WTC11 (cell line): Measurements from ENCODE around the gene CGB8. TPM values are rescaled to one million over a fixed set of nuclear protein-coding genes. Genes with fewer than 3 reads are reported as not detected.

Experiments used
- ATAC-seq: fragments of 200-7000 bp; cut with Tn5 transposase; 2 replicates; pipeline ENCODE4 v1.10.0; 2021; ENCODE audit warnings: mild to moderate bottlenecking, moderate library complexity
- CTCF ChIA-PET: fragments of 300-600 bp; sonication (Branson Sonifier 250); formaldehyde crosslinking; loops from one replicate; lab custom pipeline; 2021; ENCODE audit warnings: antibody characterized with exemption; lab: Charles Lee
- POLR2A ChIA-PET: fragments of 350-600 bp; sonication (Branson Sonifier 250); formaldehyde crosslinking; loops from one replicate; lab custom pipeline; 2021; ENCODE audit warnings: antibody characterized with exemption; lab: Charles Lee
- DNase-seq: peaks from one replicate; pipeline ENCODE4 v3.0.0; 2021; ENCODE audit warnings: low spot score
- H3K27ac Mint-ChIP-seq: 2 replicates; pipeline ENCODE4 v1.8.0; 2021; ENCODE audit warnings: mixed read lengths
- H3K27me3 Mint-ChIP-seq: 2 replicates; pipeline ENCODE4 v1.8.0; 2021; ENCODE audit warnings: low read depth, mild to moderate bottlenecking, moderate library complexity, mixed read lengths
- H3K36me3 Mint-ChIP-seq: 2 replicates; pipeline ENCODE4 v1.8.0; 2021; ENCODE audit warnings: mixed read lengths
- H3K4me1 Mint-ChIP-seq: 2 replicates; pipeline ENCODE4 v1.8.0; 2022; ENCODE audit warnings: mixed read lengths
- H3K4me3 Mint-ChIP-seq: 2 replicates; pipeline ENCODE4 v1.8.0; 2021; ENCODE audit warnings: mild to moderate bottlenecking, moderate library complexity, mixed read lengths
- H3K9me3 Mint-ChIP-seq: 2 replicates; pipeline ENCODE4 v1.8.0; 2021; ENCODE audit warnings: mixed read lengths
- ATF2 ChIP-seq: sonication (generic); formaldehyde crosslinking; IDR thresholded peaks from 2 replicates; pipeline ENCODE4 v1.8.1; 2022; ENCODE audit warnings: low read depth, missing genetic modification reagents, borderline replicate concordance
- E2F4 ChIP-seq: sonication (generic); formaldehyde crosslinking; IDR thresholded peaks from 2 replicates; pipeline ENCODE4 v1.8.1; 2022; ENCODE audit warnings: low read depth, mild to moderate bottlenecking, moderate library complexity, missing genetic modification reagents, borderline replicate concordance
- E2F5 ChIP-seq: sonication (generic); formaldehyde crosslinking; IDR thresholded peaks from 2 replicates; pipeline ENCODE4 v1.8.1; 2022; ENCODE audit warnings: mild to moderate bottlenecking, moderate library complexity, missing genetic modification reagents
- ETV6 ChIP-seq: sonication (generic); formaldehyde crosslinking; IDR thresholded peaks from 2 replicates; pipeline ENCODE4 v1.8.1; 2022; ENCODE audit warnings: mild to moderate bottlenecking, missing genetic modification reagents
- FOXP1 ChIP-seq: sonication (generic); formaldehyde crosslinking; IDR thresholded peaks from 2 replicates; pipeline ENCODE4 v1.8.0; 2022; ENCODE audit warnings: missing genetic modification reagents, mild to moderate bottlenecking, moderate library complexity, borderline replicate concordance
- FOXP4 ChIP-seq: sonication (generic); formaldehyde crosslinking; IDR thresholded peaks from 2 replicates; pipeline ENCODE4 v1.8.0; 2022; ENCODE audit warnings: mild to moderate bottlenecking, missing genetic modification reagents
- IRF1 ChIP-seq: sonication (generic); formaldehyde crosslinking; IDR thresholded peaks from 2 replicates; pipeline ENCODE4 v1.8.0; 2023; ENCODE audit warnings: missing genetic modification reagents
- IRF2 ChIP-seq: sonication (generic); formaldehyde crosslinking; IDR thresholded peaks from 2 replicates; pipeline ENCODE4 v1.8.0; 2022; ENCODE audit warnings: low read depth, missing genetic modification reagents, borderline replicate concordance
- MAX ChIP-seq: sonication (generic); formaldehyde crosslinking; IDR thresholded peaks from 2 replicates; pipeline ENCODE4 v1.8.0; 2022; ENCODE audit warnings: mild to moderate bottlenecking, missing genetic modification reagents
- MLX ChIP-seq: sonication (generic); formaldehyde crosslinking; IDR thresholded peaks from 2 replicates; pipeline ENCODE4 v1.8.1; 2023; ENCODE audit warnings: mild to moderate bottlenecking, missing genetic modification reagents, moderate library complexity
- MXD4 ChIP-seq: fragments of 250-450 bp; sonication (Bioruptor Pico); IDR thresholded peaks from 2 replicates; pipeline ENCODE4 v1.8.0; 2021; ENCODE audit warnings: mild to moderate bottlenecking, moderate library complexity, borderline replicate concordance
- NFE2L1 ChIP-seq: sonication (generic); formaldehyde crosslinking; IDR thresholded peaks from 2 replicates; pipeline ENCODE4 v1.8.1; 2023; ENCODE audit warnings: missing genetic modification reagents
- OVOL2 ChIP-seq: fragments of 250-450 bp; sonication (Bioruptor Pico); IDR thresholded peaks from 2 replicates; pipeline ENCODE4 v1.9.0; 2021; ENCODE audit warnings: mild to moderate bottlenecking, borderline replicate concordance
- SMAD4 ChIP-seq: sonication (generic); formaldehyde crosslinking; IDR thresholded peaks from 2 replicates; pipeline ENCODE4 v1.8.0; 2022; ENCODE audit warnings: mild to moderate bottlenecking, missing genetic modification reagents
- SP1 ChIP-seq: sonication (generic); formaldehyde crosslinking; conservative IDR thresholded peaks from 2 replicates; pipeline ENCODE4 v1.8.1; 2022; ENCODE audit warnings: missing genetic modification reagents
- TCF7 ChIP-seq: sonication (generic); formaldehyde crosslinking; IDR thresholded peaks from 2 replicates; pipeline ENCODE4 v1.8.0; 2022; ENCODE audit warnings: mild to moderate bottlenecking, low read depth, missing genetic modification reagents, moderate library complexity
- TEAD4 ChIP-seq: sonication (generic); formaldehyde crosslinking; IDR thresholded peaks from 2 replicates; pipeline ENCODE4 v1.8.0; 2022; ENCODE audit warnings: mild to moderate bottlenecking, missing genetic modification reagents
- USF1 ChIP-seq: sonication (generic); formaldehyde crosslinking; IDR thresholded peaks from 2 replicates; pipeline ENCODE4 v1.8.0; 2022; ENCODE audit warnings: mild to moderate bottlenecking, missing genetic modification reagents
- ZMAT4 ChIP-seq: fragments of 250-450 bp; sonication (Bioruptor Pico); IDR thresholded peaks from 2 replicates; pipeline ENCODE4 v1.9.0; 2021; ENCODE audit warnings: mild to moderate bottlenecking
- ZNF263 ChIP-seq: sonication (generic); formaldehyde crosslinking; IDR thresholded peaks from 2 replicates; pipeline ENCODE4 v1.8.1; 2022; ENCODE audit warnings: low read depth, mild to moderate bottlenecking, moderate library complexity, missing genetic modification reagents
- total RNA-seq: library from RNA; stranded (reverse); gene quantifications from 3 replicates; pipeline ENCODE4 v1.2.3, GENCODE V29; 2021

CGB8 gene
- total RNA-seq, 1 experiment from 2014 or later, result 0.31 TPM

GRCh38 chr19:49070416-49070815 is 21.5 kb upstream of the CGB8 start:
- H3K36me3 Mint-ChIP-seq, result no peaks in the 10 kb centered on the region; the same call in 1 of the 2 replicates
- no peak for ATAC-seq
- TF ChIP-seq USF1 (CRISPR knock-in tag) (no peak), ATF2 (CRISPR knock-in tag) (no peak), SMAD4 (CRISPR knock-in tag) (no peak), MAX (CRISPR knock-in tag) (no peak), ZNF263 (CRISPR knock-in tag) (no peak), E2F5 (CRISPR knock-in tag) (no peak), TEAD4 (CRISPR knock-in tag) (no peak), FOXP4 (CRISPR knock-in tag) (no peak), ZMAT4 (no peak), MXD4 (no peak), OVOL2 (CRISPR knock-in tag) (no peak), TCF7 (CRISPR knock-in tag) (no peak)
- TF ChIP-seq, all 79 proteins: peak for 0
- no peak for DNase-seq
- Mint-ChIP-seq H3K4me3 (no peak overlapping the region), H3K4me1 (peaks cover 28% of the 10 kb centered on the region), H3K27me3 (peaks cover 95% of the 10 kb centered on the region), H3K9me3 (peaks cover 8% of the 10 kb centered on the region), H3K27ac (no peak overlapping the region)
- ChIA-PET CTCF (interaction anchor here (0.9 to 3.3 kb wide), 6 partner anchors 14 to 140 kb away, joined by 3 to 10 read pairs (median 6); no protein-coding TSS in a partner anchor), POLR2A (no interaction called here)

GRCh38 chr19:49069026-49069425 is 20.1 kb upstream of the CGB8 start:
- ChIA-PET POLR2A (no interaction called here), CTCF (interaction anchor here (1.0 to 3.3 kb wide), 5 partner anchors 13 to 141 kb away, joined by 3 to 10 read pairs (median 7); partner anchors contain the start of gene RUVBL2)
- ATAC-seq (no peak), DNase-seq (no peak)
- H3K36me3 Mint-ChIP-seq, result no peaks in the 10 kb centered on the region; the same call in 1 of the 2 replicates
- peaks cover 32% of the 10 kb centered on the region for H3K4me1 Mint-ChIP-seq
- no peak overlapping the region for H3K27ac Mint-ChIP-seq
- H3K27me3 Mint-ChIP-seq, result peaks cover 90% of the 10 kb centered on the region
- peaks cover 8% of the 10 kb centered on the region for H3K9me3 Mint-ChIP-seq
- no peak overlapping the region for H3K4me3 Mint-ChIP-seq
- TF ChIP-seq FOXP4 (CRISPR knock-in tag) (no peak), IRF2 (no peak), E2F4 (no peak), FOXP1 (CRISPR knock-in tag) (no peak), SP1 (CRISPR knock-in tag) (no peak), USF1 (CRISPR knock-in tag) (no peak), MLX (no peak), ETV6 (CRISPR knock-in tag) (no peak), IRF1 (CRISPR knock-in tag) (no peak), NFE2L1 (no peak), MAX (CRISPR knock-in tag) (no peak)
